Stimulated activated CD4-positive, alpha-beta T cell treated with anti-CD3 and anti-CD28 coated beads, Interleukin-2, amount 100 ng/mL, for 4 hours (primary cell): ENCODE measurements around the gene NOX4.
"Not testable (repeated sequence)": the region's sequence is repeated elsewhere in the genome, so short reads cannot be mapped to it uniquely, and the experiment has no call there.

Experiments
- DNase-seq: peaks from one replicate; pipeline ENCODE4 v3.0.0-alpha.2; 2020; ENCODE audit warnings: low read depth

NOX4 gene

GRCh38 chr11:89379976-89380771 is 111.0 kb downstream of the NOX4 start:
- not testable (repeated sequence) for DNase-seq

GRCh38 chr11:89378986-89379385 is 112.2 kb downstream of the NOX4 start:
- not testable (repeated sequence) for DNase-seq

- not testable (repeated sequence) for DNase-seq
These were observed 121.8 kb downstream of the NOX4 start for GRCh38 chr11:89369356-89369755.

GRCh38 chr11:89364856-89365255 is 126.3 kb downstream of the NOX4 start:
- DNase-seq = not testable (repeated sequence)

GRCh38 chr11:89361734-89362133 is 129.4 kb downstream of the NOX4 start:
- no peak for DNase-seq

GRCh38 chr11:89359208-89359607 is 132.0 kb downstream of the NOX4 start:
- not testable (repeated sequence) for DNase-seq

GRCh38 chr11:89358761-89359160 is 132.4 kb downstream of the NOX4 start:
- no peak for DNase-seq

- no peak for DNase-seq
These were observed 135.5 kb downstream of the NOX4 start for GRCh38 chr11:89355646-89356045.

- not testable (repeated sequence) for DNase-seq
These were observed 136.7 kb downstream of the NOX4 start for GRCh38 chr11:89354513-89354912.

- no peak for DNase-seq
These were observed 144.1 kb downstream of the NOX4 start for GRCh38 chr11:89347071-89347470.

- no peak for DNase-seq
These were observed 144.6 kb downstream of the NOX4 start for GRCh38 chr11:89346601-89347000.

GRCh38 chr11:89342880-89343572 is 148.1 kb downstream of the NOX4 start:
- DNase-seq = not testable (repeated sequence)

GRCh38 chr11:89340450-89340849 is 150.7 kb downstream of the NOX4 start:
- DNase-seq = not testable (repeated sequence)

- not testable (repeated sequence) for DNase-seq
These were observed 153.1 kb downstream of the NOX4 start for GRCh38 chr11:89338073-89338472.

GRCh38 chr11:89337100-89337650 is 154.0 kb downstream of the NOX4 start:
- DNase-seq = not testable (repeated sequence)

GRCh38 chr11:89333704-89334103 is 157.5 kb downstream of the NOX4 start:
- not testable (repeated sequence) for DNase-seq

- DNase-seq = not testable (repeated sequence)
These were observed 159.2 kb downstream of the NOX4 start for GRCh38 chr11:89331940-89332339.

- DNase-seq = no peak
These were observed 163.3 kb downstream of the NOX4 start for GRCh38 chr11:89327885-89328284.

- no peak for DNase-seq
These were observed 169.8 kb downstream of the NOX4 start for GRCh38 chr11:89321401-89321800.

GRCh38 chr11:89310607-89311006 is 180.6 kb downstream of the NOX4 start:
- not testable (repeated sequence) for DNase-seq

- DNase-seq = not testable (repeated sequence)
These were observed 181.7 kb downstream of the NOX4 start for GRCh38 chr11:89309321-89309985.

- not testable (repeated sequence) for DNase-seq
These were observed 182.9 kb downstream of the NOX4 start for GRCh38 chr11:89308272-89308671.
